Activated naive CD8-positive, alpha-beta T cell treated with anti-CD3 and anti-CD28 coated beads, Interleukin-2, amount 10 ng/mL, durations not matched to agents 7 days and 5 days (primary cell): Measurements from ENCODE around the gene RAB40A. TPM values are rescaled to one million over a fixed set of nuclear protein-coding genes. Genes with fewer than 3 reads are reported as not detected.

ENCODE experiments used
- ATAC-seq: fragments of 150-1000 bp; cut with Tn5 transposase; one replicate; pipeline ENCODE4 v1.10.0; 2021; ENCODE audit warnings: low read depth, moderate library complexity
- POLR2A ChIA-PET: fragments of 350-600 bp; sonication (Branson Sonifier 250); formaldehyde crosslinking; loops from one replicate; lab custom pipeline; 2021; ENCODE audit warnings: antibody characterized with exemption; lab: Charles Lee
- DNase-seq: peaks from one replicate; pipeline ENCODE4 v3.0.0; 2021
- H3K27ac Mint-ChIP-seq: one replicate; pipeline ENCODE4 v1.8.0; 2022; ENCODE audit warnings: mild to moderate bottlenecking, mixed read lengths
- H3K27me3 Mint-ChIP-seq: one replicate; pipeline ENCODE4 v1.8.0; 2022; ENCODE audit warnings: mild to moderate bottlenecking, moderate library complexity, mixed read lengths
- H3K36me3 Mint-ChIP-seq: one replicate; pipeline ENCODE4 v1.8.0; 2021; ENCODE audit warnings: mild to moderate bottlenecking, mixed read lengths
- H3K4me1 Mint-ChIP-seq: one replicate; pipeline ENCODE4 v1.8.0; 2021; ENCODE audit warnings: mixed read lengths
- H3K4me3 Mint-ChIP-seq: one replicate; pipeline ENCODE4 v1.8.0; 2022; ENCODE audit warnings: mild to moderate bottlenecking, moderate library complexity, mixed read lengths
- H3K9me3 Mint-ChIP-seq: one replicate; pipeline ENCODE4 v1.8.0; 2021; ENCODE audit warnings: mixed read lengths
- total RNA-seq, 2 experiments: library from RNA; stranded (reverse); gene quantifications; one replicate each; pipeline ENCODE4 v1.2.3, GENCODE V29; 2021

Gene RAB40A, protein sequence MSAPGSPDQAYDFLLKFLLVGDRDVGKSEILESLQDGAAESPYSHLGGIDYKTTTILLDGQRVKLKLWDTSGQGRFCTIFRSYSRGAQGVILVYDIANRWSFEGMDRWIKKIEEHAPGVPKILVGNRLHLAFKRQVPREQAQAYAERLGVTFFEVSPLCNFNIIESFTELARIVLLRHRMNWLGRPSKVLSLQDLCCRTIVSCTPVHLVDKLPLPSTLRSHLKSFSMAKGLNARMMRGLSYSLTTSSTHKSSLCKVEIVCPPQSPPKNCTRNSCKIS
- total RNA-seq, result under 1 TPM; 0.22 to 0.26 TPM

GRCh38 chrX:103519389-103519788 lies at the start of gene RAB40A:
Gene RAB40A, minus strand, starts transcription at chrX:103519489. Its CDS starts 18,733 bp downstream, at chrX:103500756.
- H3K4me3 Mint-ChIP-seq, result no peak within 1 kb of the TSS
- H3K9me3 Mint-ChIP-seq, result no peaks in the 10 kb centered on the region
- no peak within 1 kb of the TSS for H3K27ac Mint-ChIP-seq
- no peaks in the 10 kb centered on the region for H3K36me3 Mint-ChIP-seq
- no peak for ATAC-seq
- POLR2A ChIA-PET, result no interaction called here
- peaks cover 2% of the 10 kb centered on the region for H3K4me1 Mint-ChIP-seq
- no peaks in the 10 kb centered on the region for H3K27me3 Mint-ChIP-seq
- DNase-seq, result no peak

DNA sequence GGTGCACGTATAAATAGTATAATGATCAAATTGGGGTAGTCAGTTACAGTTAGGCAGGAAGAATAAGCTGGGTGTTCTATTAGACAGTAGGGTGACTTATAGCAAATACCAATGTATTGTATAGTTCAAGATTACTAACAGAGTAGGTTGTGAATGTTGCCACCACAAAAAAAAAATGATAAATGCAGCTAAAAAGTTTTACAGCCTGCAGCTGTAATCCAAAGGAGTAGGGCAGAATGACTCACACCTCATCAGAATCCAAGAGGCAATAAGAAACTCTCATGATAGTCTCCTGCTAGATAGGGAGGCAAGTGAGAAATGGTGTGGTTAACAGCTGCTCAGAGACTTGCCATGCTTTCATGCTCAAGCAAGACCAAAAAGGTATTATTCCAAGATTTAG lies 46.5 kb upstream of the RAB40A start:
- H3K4me3 Mint-ChIP-seq, result no peak overlapping the region
- peaks cover 2% of the 10 kb centered on the region for H3K27me3 Mint-ChIP-seq
- no peaks in the 10 kb centered on the region for H3K9me3 Mint-ChIP-seq
- H3K27ac Mint-ChIP-seq, result no peak overlapping the region
- no peaks in the 10 kb centered on the region for H3K36me3 Mint-ChIP-seq
- POLR2A ChIA-PET, result no interaction called here
- H3K4me1 Mint-ChIP-seq, result peaks cover 2% of the 10 kb centered on the region
- ATAC-seq, result no peak
- no peak for DNase-seq

- ATAC-seq, result no peak
- POLR2A ChIA-PET, result no interaction called here
- Mint-ChIP-seq H3K36me3 (no peaks in the 10 kb centered on the region), H3K4me1 (peaks cover 2% of the 10 kb centered on the region), H3K9me3 (no peaks in the 10 kb centered on the region), H3K4me3 (no peak overlapping the region), H3K27ac (no peak overlapping the region), H3K27me3 (peaks cover 2% of the 10 kb centered on the region)
- DNase-seq, result no peak
Measured at GRCh38 chrX:103565197-103565596, 45.9 kb upstream of the RAB40A start.

- H3K36me3 Mint-ChIP-seq, result no peaks in the 10 kb centered on the region
- peaks cover 2% of the 10 kb centered on the region for H3K4me1 Mint-ChIP-seq
- POLR2A ChIA-PET, result no interaction called here
- peaks cover 5% of the 10 kb centered on the region for H3K27me3 Mint-ChIP-seq
- no peak overlapping the region for H3K4me3 Mint-ChIP-seq
- H3K9me3 Mint-ChIP-seq, result no peaks in the 10 kb centered on the region
- H3K27ac Mint-ChIP-seq, result no peak overlapping the region
- no peak for DNase-seq
- no peak for ATAC-seq
Measured at GRCh38 chrX:103562801-103563200, 43.5 kb upstream of the RAB40A start.

GRCh38 chrX:103560256-103560655 lies 41.0 kb upstream of the RAB40A start:
- Mint-ChIP-seq H3K27ac (no peak overlapping the region), H3K9me3 (no peaks in the 10 kb centered on the region), H3K4me3 (no peak overlapping the region), H3K36me3 (no peaks in the 10 kb centered on the region), H3K4me1 (peaks cover 2% of the 10 kb centered on the region), H3K27me3 (peaks cover 5% of the 10 kb centered on the region)
- POLR2A ChIA-PET, result no interaction called here
- no peak for DNase-seq
- no peak for ATAC-seq

- Mint-ChIP-seq H3K4me1 (peaks cover 4% of the 10 kb centered on the region), H3K36me3 (peaks cover 1% of the 10 kb centered on the region), H3K4me3 (no peak overlapping the region), H3K27ac (no peak overlapping the region), H3K9me3 (no peaks in the 10 kb centered on the region), H3K27me3 (peaks cover 5% of the 10 kb centered on the region)
- POLR2A ChIA-PET, result no interaction called here
- DNase-seq (no peak), ATAC-seq (no peak)
Measured at GRCh38 chrX:103556963-103557612, 37.8 kb upstream of the RAB40A start.

GRCh38 chrX:103554687-103555424 lies 35.6 kb upstream of the RAB40A start:
- peak overlapping the region; percentile 95 for H3K4me3 Mint-ChIP-seq
- POLR2A ChIA-PET, result interaction anchor here (0.7 kb wide), 1 partner anchor 132 kb away, joined by 5 read pairs; the partner anchor contains the start of gene MORF4L2
- no peaks in the 10 kb centered on the region for H3K9me3 Mint-ChIP-seq
- peaks cover 1% of the 10 kb centered on the region for H3K36me3 Mint-ChIP-seq
- peak; percentile 76 for ATAC-seq
- peak; percentile 54 for DNase-seq
- peaks cover 4% of the 10 kb centered on the region for H3K27me3 Mint-ChIP-seq
- peak overlapping the region; percentile 93 for H3K27ac Mint-ChIP-seq
- peaks cover 3% of the 10 kb centered on the region for H3K4me1 Mint-ChIP-seq

- Mint-ChIP-seq H3K9me3 (no peaks in the 10 kb centered on the region), H3K27ac (no peak overlapping the region), H3K4me1 (peaks cover 3% of the 10 kb centered on the region), H3K27me3 (no peaks in the 10 kb centered on the region), H3K4me3 (no peak overlapping the region), H3K36me3 (peaks cover 1% of the 10 kb centered on the region)
- no peak for ATAC-seq
- DNase-seq, result no peak
- POLR2A ChIA-PET, result no interaction called here
Measured at GRCh38 chrX:103552236-103552635, 32.9 kb upstream of the RAB40A start.

DNA sequence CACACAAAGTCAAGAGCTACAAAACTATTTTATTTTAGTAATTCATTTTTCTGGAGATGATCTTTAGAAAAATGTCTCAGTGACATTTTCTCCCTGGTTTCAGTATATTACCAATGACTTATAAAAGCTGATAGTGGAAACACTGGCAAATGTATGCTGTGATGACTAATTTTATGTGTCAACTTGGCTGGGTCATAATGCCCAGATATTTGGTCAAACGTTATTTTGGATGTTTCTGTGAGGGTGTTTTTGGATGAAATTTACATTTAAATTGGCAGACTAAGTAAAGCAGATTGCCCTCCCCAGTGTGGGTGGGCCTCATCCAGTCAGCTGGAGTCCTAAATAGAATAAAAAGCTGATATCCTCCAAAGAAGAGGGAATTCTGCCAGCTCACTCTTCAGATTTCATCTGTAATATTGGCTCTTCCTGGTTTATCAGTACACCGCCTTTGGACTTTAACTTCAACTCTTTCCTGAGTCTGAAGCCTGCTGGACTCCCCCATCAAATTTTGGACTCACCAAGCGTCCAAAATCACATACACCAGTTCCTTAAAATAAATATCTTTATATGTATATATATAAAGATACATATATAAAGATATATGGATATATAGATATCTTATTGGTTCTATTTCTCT lies 31.2 kb upstream of the RAB40A start:
- POLR2A ChIA-PET, result no interaction called here
- no peaks in the 10 kb centered on the region for H3K27me3 Mint-ChIP-seq
- no peaks in the 10 kb centered on the region for H3K9me3 Mint-ChIP-seq
- H3K36me3 Mint-ChIP-seq, result peaks cover 1% of the 10 kb centered on the region
- ATAC-seq, result no peak
- DNase-seq, result no peak
- H3K27ac Mint-ChIP-seq, result no peak overlapping the region
- H3K4me1 Mint-ChIP-seq, result peaks cover 3% of the 10 kb centered on the region
- no peak overlapping the region for H3K4me3 Mint-ChIP-seq

- ATAC-seq (no peak), DNase-seq (no peak)
- peaks cover 3% of the 10 kb centered on the region for H3K4me1 Mint-ChIP-seq
- H3K36me3 Mint-ChIP-seq, result peaks cover 1% of the 10 kb centered on the region
- H3K9me3 Mint-ChIP-seq, result no peaks in the 10 kb centered on the region
- H3K4me3 Mint-ChIP-seq, result no peak overlapping the region
- no peak overlapping the region for H3K27ac Mint-ChIP-seq
- POLR2A ChIA-PET, result no interaction called here
- no peaks in the 10 kb centered on the region for H3K27me3 Mint-ChIP-seq
Measured at GRCh38 chrX:103549916-103550315, 30.6 kb upstream of the RAB40A start.

DNA sequence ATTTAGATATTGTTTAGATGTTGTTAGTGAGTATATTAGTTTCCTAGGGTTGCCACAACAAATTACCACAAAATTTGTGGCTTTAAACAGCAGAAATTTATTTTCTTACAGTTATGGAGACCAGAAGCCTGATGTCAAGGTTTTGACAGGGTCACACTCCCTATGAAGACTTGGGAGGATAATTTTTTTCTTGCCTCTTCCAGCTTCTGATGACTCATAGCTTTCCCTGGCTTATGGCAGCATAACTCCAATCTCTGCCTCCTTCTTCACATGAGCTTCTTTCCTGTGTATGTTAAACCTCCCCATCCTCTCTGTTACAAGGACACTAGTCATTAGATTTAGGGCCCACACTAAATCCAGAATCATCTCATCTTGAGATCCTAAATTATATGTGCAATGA lies 20.9 kb upstream of the RAB40A start:
- Mint-ChIP-seq H3K9me3 (no peaks in the 10 kb centered on the region), H3K36me3 (no peaks in the 10 kb centered on the region), H3K27me3 (no peaks in the 10 kb centered on the region), H3K4me3 (no peak overlapping the region), H3K4me1 (no peaks in the 10 kb centered on the region), H3K27ac (no peak overlapping the region)
- ATAC-seq (no peak), DNase-seq (no peak)
- POLR2A ChIA-PET, result no interaction called here

GRCh38 chrX:103539695-103540094 lies 20.4 kb upstream of the RAB40A start:
- Mint-ChIP-seq H3K27ac (no peak overlapping the region), H3K4me3 (no peak overlapping the region), H3K36me3 (no peaks in the 10 kb centered on the region), H3K9me3 (no peaks in the 10 kb centered on the region), H3K4me1 (no peaks in the 10 kb centered on the region), H3K27me3 (peaks cover 1% of the 10 kb centered on the region)
- POLR2A ChIA-PET, result no interaction called here
- no peak for ATAC-seq
- DNase-seq, result no peak

- POLR2A ChIA-PET, result no interaction called here
- Mint-ChIP-seq H3K4me3 (no peak overlapping the region), H3K27ac (no peak overlapping the region), H3K9me3 (no peaks in the 10 kb centered on the region), H3K36me3 (no peaks in the 10 kb centered on the region), H3K27me3 (peaks cover 2% of the 10 kb centered on the region), H3K4me1 (peaks cover 2% of the 10 kb centered on the region)
- ATAC-seq (no peak), DNase-seq (no peak)
Measured at GRCh38 chrX:103538728-103539127, 19.4 kb upstream of the RAB40A start.
